ENCODE data around the gene MXRA7. TPM values are rescaled to one million over a fixed set of nuclear protein-coding genes. Genes with fewer than 3 reads are reported as not detected.

Gene MXRA7
- total and polyA plus RNA-seq, 2 of the 4 experiments (the other 2 are of a cell fraction), result 168 to 231 TPM

GRCh38 chr17:76716839-76717215 is 6.1 kb upstream of the MXRA7 start:
- Histone ChIP-seq H2BK5ac (ENCODE audit: low read depth, low read length, poor library complexity, severe bottlenecking) (peak overlapping the region; percentile 87), H2BK120ac (ENCODE audit: low read depth, low read length) (peak overlapping the region; percentile 89), H3K23ac (ENCODE audit: low read depth, low read length) (peak overlapping the region; percentile 92; the same call in 1 of the 2 replicates), H3K27me3 (ENCODE audit: control insufficient read depth, insufficient read depth, low read length) (no peaks in the 10 kb centered on the region), H2BK20ac (ENCODE audit: low read depth, low read length) (peak overlapping the region; percentile 80), H2BK15ac (ENCODE audit: low read depth, low read length) (peak overlapping the region; percentile 11; the same call in 2 of the 3 replicates), H3K79me1 (ENCODE audit: low read depth in 1 of 2, low read length in 2 of 2) (peaks cover 48 to 79% of the 10 kb centered on the region in 2 experiments), H3K14ac (replicated peaks; ENCODE audit: low read depth, low read length) (peak overlapping the region; percentile 83), H3K36me3 (ENCODE audit: control insufficient read depth, insufficient read depth, low read length) (peaks cover 50% of the 10 kb centered on the region), H3K18ac (ENCODE audit: low read depth, low read length) (peak overlapping the region; percentile 59), H2AK5ac (ENCODE audit: low read depth, low read length) (peak overlapping the region; percentile 88), H3K4me1 (ENCODE audit: control insufficient read depth, insufficient read depth, low read length) (peaks cover 12% of the 10 kb centered on the region), H3K9me1 (ENCODE audit: insufficient read depth, low read length) (peaks cover 7% of the 10 kb centered on the region), H4K20me1 (ENCODE audit: insufficient read depth, low read length) (peaks cover 44% of the 10 kb centered on the region), H3K9ac (ENCODE audit: low read depth, low read length) (peak overlapping the region; percentile 9; the same call in 1 of the 2 replicates), H3K27ac (ENCODE audit: insufficient read depth, low read length) (peak overlapping the region; percentile 86), H3K4me2 (ENCODE audit: low read depth, low read length) (peak overlapping the region; percentile 20), H4K91ac (ENCODE audit: insufficient read depth, low read depth, low read length) (peak overlapping the region; percentile 70), H2AFZ (replicated peaks; ENCODE audit: low read length, poor library complexity) (no peak overlapping the region), H4K5ac (ENCODE audit: low read depth, low read length) (peak overlapping the region; percentile 24), H3K56ac (ENCODE audit: extremely low read depth, insufficient read depth, low read length) (peak overlapping the region; percentile 79), H3K4me3 (ENCODE audit: insufficient read depth, low read depth, low read length) (no peak overlapping the region), H3K4ac (ENCODE audit: low read depth, low read length) (peak overlapping the region; percentile 88), H4K8ac (ENCODE audit: low read depth in 2 of 2, low read length in 2 of 2) (peak overlapping the region; percentile 25 to 94), H3K9me3 (ENCODE audit: control insufficient read depth, insufficient read depth, low read length) (no peaks in the 10 kb centered on the region), H2AK9ac (replicated peaks; ENCODE audit: low read depth, low read length, poor library complexity) (peak overlapping the region; percentile 95)
- POLR2A ChIA-PET (ENCODE audit: unreplicated experiment), result interaction anchor here (0.6 to 1.2 kb wide), 3 partner anchors 9 to 20 kb away, joined by 3 read pairs; partner anchors contain the start of genes JMJD6 and METTL23
- dilution Hi-C loops (cut with HindIII; ENCODE audit: low sequenced_read_pairs, unreplicated experiment) (no loop called here), in situ Hi-C loops (cut with MboI; ENCODE audit: low sequenced_read_pairs) (no loop called here), intact Hi-C loops (cut with micrococcal nuclease) (loop anchor here (1.0 kb wide), 1 partner anchor 9 kb away; the partner anchor contains the start of genes JMJD6 and METTL23)
- no TSS peak for BruUV-seq (replicated peaks)
- DNase-seq (peak; percentile 93), ATAC-seq (ENCODE audit: low read depth) (peak; percentile 66)
- TF ChIP-seq CEBPB (IDR thresholded peaks at IDR 0.05; ENCODE audit: low read depth, low read length) (peak; percentile 83), SMC3 (IDR thresholded peaks at IDR 0.05; ENCODE audit: low read depth, low read length) (no peak), FOS (IDR thresholded peaks at IDR 0.05; ENCODE audit: low read depth, low read length) (peak; percentile 19; the same call in 1 of the 2 replicates), ELK1 (IDR thresholded peaks at IDR 0.05; ENCODE audit: borderline replicate concordance, low read depth, low read length) (no peak), CTCF (conservative IDR thresholded peaks at IDR 0.05; ENCODE audit: low read depth, low read length) (no peak), POLR2A (IDR thresholded peaks at IDR 0.05; ENCODE audit: low read depth, low read length) (peak; percentile 58), MAFK (IDR thresholded peaks at IDR 0.05; ENCODE audit: low read depth, low read length) (no peak), MXI1 (IDR thresholded peaks at IDR 0.05; ENCODE audit: borderline replicate concordance, low read depth, low read length) (no peak), CHD1 (IDR thresholded peaks at IDR 0.05; ENCODE audit: low read depth, low read length) (no peak), MAZ (IDR thresholded peaks at IDR 0.05; ENCODE audit: borderline replicate concordance, low read depth, low read length) (peak; percentile 29; the same call in 1 of the 2 replicates), RAD21 (IDR thresholded peaks at IDR 0.05; ENCODE audit: low read length) (no peak), BHLHE40 (IDR thresholded peaks at IDR 0.05; ENCODE audit: low read depth, low read length) (peak; percentile 13; the same call in 1 of the 2 replicates), NFE2L2 (IDR thresholded peaks at IDR 0.05; ENCODE audit: low read depth, low read length) (no peak), RFX5 (IDR thresholded peaks at IDR 0.05; ENCODE audit: low read depth, low read length) (no peak), RCOR1 (IDR thresholded peaks at IDR 0.05; ENCODE audit: insufficient replicate concordance, low read length) (no peak), USF2 (IDR thresholded peaks at IDR 0.05; ENCODE audit: low read depth, low read length) (no peak)
- no CpG with 5 or more reads among the region's 6 CpGs for WGBS, 2 experiments (ENCODE audit: extremely low coverage in 2 of 2, insufficient read length in 1 of 2)
- CTCF ChIA-PET, result interaction anchor here (0.9 kb wide), 1 partner anchor 35 kb away, joined by 4 read pairs; no protein-coding TSS in a partner anchor

All from IMR-90 (cell line).